ENCODE results near the gene PPP1R14B.

DNA sequence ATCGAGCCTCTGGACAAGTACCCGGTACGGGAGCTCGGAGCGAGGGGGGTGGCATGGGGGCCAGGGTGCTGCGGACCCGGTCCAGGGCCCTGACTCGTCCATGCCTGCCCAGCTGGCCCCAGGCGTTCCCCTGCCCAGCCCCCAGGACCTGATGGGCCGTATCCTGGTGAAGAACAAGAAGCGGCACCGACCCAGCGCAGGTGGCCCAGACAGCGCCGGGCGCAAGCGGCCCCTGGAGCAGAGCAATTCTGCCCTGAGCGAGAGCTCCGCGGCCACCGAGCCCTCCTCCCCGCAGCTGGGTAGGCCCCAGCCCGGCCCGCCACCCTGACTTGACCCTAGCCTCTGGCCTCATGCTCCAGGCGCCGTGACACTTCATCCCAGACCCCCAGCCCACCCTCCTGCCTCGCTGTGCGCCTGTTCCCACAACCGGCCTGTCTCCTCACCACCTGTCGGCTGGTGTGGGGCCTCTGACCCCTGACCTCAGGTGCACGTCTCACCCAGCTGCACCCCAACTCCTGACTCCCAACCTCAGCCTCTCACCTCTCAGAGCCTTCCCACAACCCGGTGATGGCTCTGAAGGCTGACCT, 12.3 kb upstream of the PPP1R14B start:
- TF ChIP-seq POLR2A (IDR thresholded peaks at IDR 0.05): no peak
- TF ChIP-seq, protein P1, sequence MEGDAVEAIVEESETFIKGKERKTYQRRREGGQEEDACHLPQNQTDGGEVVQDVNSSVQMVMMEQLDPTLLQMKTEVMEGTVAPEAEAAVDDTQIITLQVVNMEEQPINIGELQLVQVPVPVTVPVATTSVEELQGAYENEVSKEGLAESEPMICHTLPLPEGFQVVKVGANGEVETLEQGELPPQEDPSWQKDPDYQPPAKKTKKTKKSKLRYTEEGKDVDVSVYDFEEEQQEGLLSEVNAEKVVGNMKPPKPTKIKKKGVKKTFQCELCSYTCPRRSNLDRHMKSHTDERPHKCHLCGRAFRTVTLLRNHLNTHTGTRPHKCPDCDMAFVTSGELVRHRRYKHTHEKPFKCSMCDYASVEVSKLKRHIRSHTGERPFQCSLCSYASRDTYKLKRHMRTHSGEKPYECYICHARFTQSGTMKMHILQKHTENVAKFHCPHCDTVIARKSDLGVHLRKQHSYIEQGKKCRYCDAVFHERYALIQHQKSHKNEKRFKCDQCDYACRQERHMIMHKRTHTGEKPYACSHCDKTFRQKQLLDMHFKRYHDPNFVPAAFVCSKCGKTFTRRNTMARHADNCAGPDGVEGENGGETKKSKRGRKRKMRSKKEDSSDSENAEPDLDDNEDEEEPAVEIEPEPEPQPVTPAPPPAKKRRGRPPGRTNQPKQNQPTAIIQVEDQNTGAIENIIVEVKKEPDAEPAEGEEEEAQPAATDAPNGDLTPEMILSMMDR (IDR thresholded peaks at IDR 0.05): no peak

All from Peyer's patch (tissue), 4 donors.